Neural cell (in vitro differentiated cells): Measurements from ENCODE around the gene ENTPD8.

Experiments used
- CTCF ChIP-seq: fragments of 450-650 bp; IDR thresholded peaks from 2 replicates; pipeline ENCODE4 v1.5.1; 2014; ENCODE audit warnings: antibody characterized with exemption, mild to moderate bottlenecking, moderate library complexity; ENCODE audit not compliant: poor library complexity, severe bottlenecking
- EP300 ChIP-seq: fragments of 450-650 bp; conservative IDR thresholded peaks from 2 replicates; pipeline ENCODE4 v1.6.1; 2014; ENCODE audit warnings: antibody characterized with exemption, mild to moderate bottlenecking, moderate library complexity; ENCODE audit not compliant: poor library complexity, severe bottlenecking
- EZH2 ChIP-seq: fragments of 200-600, 300-800 bp; shearing (Covaris generic), sonication (generic); IDR thresholded peaks from 2 replicates; pipeline ENCODE4 v1.6.1; 2014; ENCODE audit warnings: antibody characterized with exemption, low read length, borderline replicate concordance, mild to moderate bottlenecking; ENCODE audit not compliant: insufficient read depth, poor library complexity, severe bottlenecking
- POLR2AphosphoS5 ChIP-seq: IDR thresholded peaks from 2 replicates; pipeline ENCODE4 v1.6.1; 2012
- RAD21 ChIP-seq: fragments of 450-650 bp; conservative IDR thresholded peaks from 2 replicates; pipeline ENCODE4 v1.6.1; 2014; ENCODE audit warnings: antibody characterized with exemption, mild to moderate bottlenecking, moderate library complexity
- REST ChIP-seq: IDR thresholded peaks from 2 replicates; pipeline ENCODE4 v1.6.1; 2012; ENCODE audit warnings: borderline replicate concordance
- TAF1 ChIP-seq: IDR thresholded peaks from 2 replicates; pipeline ENCODE4 v1.6.1; 2012; ENCODE audit warnings: low read depth

GRCh38 chr9:137436761-137437600, 4.2 kb downstream of the ENTPD8 start:
- TF ChIP-seq EP300 (no peak), TAF1 (no peak), POLR2AphosphoS5 (no peak), CTCF (no peak), REST (no peak), RAD21 (no peak), EZH2 (no peak)
